Keratinocyte (primary cell): ENCODE data around the gene CAPZB. TPM values are rescaled to one million over a fixed set of nuclear protein-coding genes. Genes with fewer than 3 reads are reported as not detected.

Source experiments
- DNase-seq: peaks from one replicate; pipeline ENCODE4 v3.0.0-alpha.2; 2011; ENCODE audit warnings: low read depth, missing footprints, low spot score
- FAIRE-seq: peaks from 2 replicates; lab custom pipeline; 2011; peaks lifted over from hg19 to GRCh38; lab: Jason Lieb, UNC
- H2AFZ ChIP-seq: 2 replicates; pipeline ENCODE4 v1.6.0; 2012; ENCODE audit warnings: low read length, control low read depth, inconsistent platforms; ENCODE audit not compliant: control insufficient read depth
- H3K27ac ChIP-seq: 2 replicates; pipeline ENCODE4 v1.5.1; 2011; ENCODE audit warnings: low read length; ENCODE audit not compliant: control insufficient read depth, insufficient read depth
- H3K27me3 ChIP-seq: 3 replicates; pipeline ENCODE4 v1.6.0; 2011; ENCODE audit warnings: low read length; ENCODE audit not compliant: control insufficient read depth, insufficient read depth; ENCODE audit errors: extremely low read depth
- H3K36me3 ChIP-seq, 2 experiments: 2 replicates in 1 of 2; 3 replicates in 1 of 2; pipeline ENCODE4 v1.5.1; 2011; ENCODE audit warnings: low read length in 2 of 2, mild to moderate bottlenecking in 1 of 2; ENCODE audit not compliant: control insufficient read depth in 2 of 2, insufficient read depth in 2 of 2; ENCODE audit errors: extremely low read depth in 1 of 2
- H3K4me1 ChIP-seq: 3 replicates; pipeline ENCODE4 v1.5.1; 2011; ENCODE audit warnings: low read length; ENCODE audit not compliant: control insufficient read depth, insufficient read depth; ENCODE audit errors: extremely low read depth
- H3K4me2 ChIP-seq: 3 replicates; pipeline ENCODE4 v1.6.0; 2011; ENCODE audit warnings: low read depth, low read length; ENCODE audit not compliant: control insufficient read depth, insufficient read depth; ENCODE audit errors: extremely low read depth
- H3K4me3 ChIP-seq, 3 experiments: fragments of 200-600 bp in 1 of 3; sonication (generic) in 1 of 3; 2 replicates in 2 of 3; 3 replicates in 1 of 3; pipeline ENCODE4 v1.5.1; 2011 to 2016; ENCODE audit warnings: low read length in 3 of 3, mild to moderate bottlenecking in 3 of 3, control low read depth in 2 of 3, inconsistent platforms in 1 of 3, low read depth in 1 of 3, mixed read lengths in 1 of 3, mixed run types in 1 of 3, moderate library complexity in 1 of 3; ENCODE audit not compliant: control insufficient read depth in 2 of 3, insufficient read depth in 2 of 3; ENCODE audit errors: extremely low read depth in 1 of 3
- H3K79me2 ChIP-seq: 2 replicates; pipeline ENCODE4 v1.6.0; 2012; ENCODE audit warnings: low read length; ENCODE audit not compliant: control insufficient read depth, insufficient read depth
- H3K9ac ChIP-seq: 3 replicates; pipeline ENCODE4 v1.6.0; 2011; ENCODE audit warnings: low read length; ENCODE audit not compliant: control insufficient read depth, insufficient read depth; ENCODE audit errors: extremely low read depth
- H3K9me1 ChIP-seq: 3 replicates; pipeline ENCODE4 v1.6.0; 2011; ENCODE audit warnings: low read length; ENCODE audit not compliant: control insufficient read depth, insufficient read depth; ENCODE audit errors: extremely low read depth
- H3K9me3 ChIP-seq: 2 replicates; pipeline ENCODE4 v1.5.1; 2012; ENCODE audit warnings: low read depth, low read length; ENCODE audit not compliant: control insufficient read depth
- H4K20me1 ChIP-seq: 3 replicates; pipeline ENCODE4 v1.6.0; 2011; ENCODE audit warnings: low read length; ENCODE audit not compliant: control insufficient read depth, insufficient read depth; ENCODE audit errors: extremely low read depth
- CTCF ChIP-seq, 3 experiments: IDR thresholded peaks in 1 of 3; conservative IDR thresholded peaks in 1 of 3; optimal IDR thresholded peaks in 1 of 3; 2 replicates in 2 of 3; 3 replicates in 1 of 3; pipeline versions ENCODE3 to v1.5.1; 2011; ENCODE audit warnings: low read length in 3 of 3, mild to moderate bottlenecking in 3 of 3, moderate library complexity in 2 of 3, control low read depth in 1 of 3, inconsistent platforms in 1 of 3; ENCODE audit not compliant: insufficient read depth in 2 of 3; ENCODE audit errors: extremely low read depth in 1 of 3
- EZH2 ChIP-seq: IDR thresholded peaks from one replicate; pipeline ENCODE4 v1.6.1; 2012; ENCODE audit warnings: inconsistent platforms, mild to moderate bottlenecking, low read length, moderate library complexity
- dilution Hi-C: fragments of 300-500 bp; cut with MboI; formaldehyde crosslinking; loops from one replicate; pipeline ENCODE4 v1.7.0; 2020; ENCODE audit warnings: low sequenced_read_pairs; ENCODE audit not compliant: extremely low pct_ligation_motif_present
- polyA plus RNA-seq, 5 experiments: library from polyadenylated mRNA; depleted of rRNA in 3 of 5; stranded (reverse) in 3 of 5; stranded (forward) in 1 of 5; unstranded in 1 of 5; fragments of >200 nt; gene quantifications; 1 replicate in 1 of 5; 2 replicates in 3 of 5; 3 replicates in 1 of 5; pipeline versions ENCODE4 v1.2.1 to v1.2.3, GENCODE V29; 2011 to 2012; ENCODE audit warnings: missing spikeins in 2 of 5, low read depth in 1 of 5, low replicate concordance in 1 of 5

CAPZB gene
- polyA plus RNA-seq, 1 donor (not counting 4 experiments of a cell fraction or from before 2014, with no cell fraction given): 193 TPM

- Histone ChIP-seq H3K4me2 (no peak overlapping the region), H4K20me1 (peaks cover 50% of the 10 kb centered on the region)
- DNase-seq: no peak
Measured at GRCh38 chr1:19460535-19461219, 24.7 kb downstream of the CAPZB start.

GRCh38 chr1:19458815-19459417, 26.4 kb downstream of the CAPZB start:
- DNase-seq: no peak
- peaks cover 91% of the 10 kb centered on the region for H3K79me2 ChIP-seq
- dilution Hi-C loops: no loop called here
- no peak for TF ChIP-seq CTCF (optimal IDR thresholded peaks at IDR 0.05 in 1 of 3, IDR thresholded peaks at IDR 0.05 in 1 of 3, conservative IDR thresholded peaks at IDR 0.05 in 1 of 3; ENCODE audit: extremely low read depth in 1 of 3, insufficient read depth in 2 of 3, low read length in 3 of 3)
- no peak for TF ChIP-seq EZH2
- H4K20me1 ChIP-seq: peaks cover 62% of the 10 kb centered on the region
- no peak overlapping the region for H3K27ac ChIP-seq
- H3K4me1 ChIP-seq: peaks cover 8% of the 10 kb centered on the region
- no peak overlapping the region for H2AFZ ChIP-seq
- H3K9me3 ChIP-seq: no peaks in the 10 kb centered on the region
- FAIRE-seq: no peak
- H3K9me1 ChIP-seq: peaks cover 11% of the 10 kb centered on the region
- H3K9ac ChIP-seq: no peak overlapping the region
- no peak overlapping the region for H3K4me2 ChIP-seq
- H3K4me3 ChIP-seq: no peak overlapping the region
- peaks cover 4 to 11% of the 10 kb centered on the region in 2 experiments for H3K36me3 ChIP-seq
- H3K27me3 ChIP-seq: no peaks in the 10 kb centered on the region

More at GRCh38 chr1:19460535-19461219, 24.7 kb downstream of the CAPZB start:
- H3K9ac ChIP-seq: no peak overlapping the region
- H2AFZ ChIP-seq: no peak overlapping the region
- peaks cover 12% of the 10 kb centered on the region for H3K9me1 ChIP-seq
- TF ChIP-seq EZH2: no peak
- dilution Hi-C loops: no loop called here
- no peaks in the 10 kb centered on the region for H3K9me3 ChIP-seq
- H3K36me3 ChIP-seq: peaks cover 7 to 11% of the 10 kb centered on the region in 2 experiments
- H3K27me3 ChIP-seq: no peaks in the 10 kb centered on the region
- no peak overlapping the region for H3K4me3 ChIP-seq
- no peak for FAIRE-seq
- peaks cover 88% of the 10 kb centered on the region for H3K79me2 ChIP-seq
- peaks cover 5% of the 10 kb centered on the region for H3K4me1 ChIP-seq
- H3K27ac ChIP-seq: no peak overlapping the region
